Smooth muscle cell (in vitro differentiated cells): Measurements from ENCODE around the gene DGKE. TPM values are rescaled to one million over a fixed set of nuclear protein-coding genes. Genes with fewer than 3 reads are reported as not detected.

Experiments
- DNase-seq: peaks from one replicate; lab custom pipeline; 2025; ENCODE audit not compliant: unreplicated experiment; lab: John Stamatoyannopoulos, UW
- H2AFZ ChIP-seq: fragments of 200-600 bp; sonication (generic); 2 replicates; pipeline ENCODE4 v1.6.0; 2016; ENCODE audit warnings: antibody characterized with exemption, low read depth, mild to moderate bottlenecking
- H3F3A ChIP-seq: fragments of 200-600 bp; sonication (generic); 2 replicates; pipeline ENCODE4 v1.6.0; 2017; ENCODE audit warnings: antibody characterized with exemption, low read depth
- H3K27ac ChIP-seq: fragments of 200-600 bp; sonication (generic); 2 replicates; pipeline ENCODE4 v1.5.1; 2016; ENCODE audit warnings: low read depth, mild to moderate bottlenecking
- H3K27me3 ChIP-seq: fragments of 200-600 bp; sonication (generic); 2 replicates; pipeline ENCODE4 v1.6.1; 2016; ENCODE audit warnings: low read depth, mild to moderate bottlenecking
- H3K36me3 ChIP-seq: fragments of 200-600 bp; sonication (generic); 2 replicates; pipeline ENCODE4 v1.5.1; 2016; ENCODE audit warnings: low read depth
- H3K4me1 ChIP-seq: fragments of 200-600 bp; sonication (generic); 2 replicates; pipeline ENCODE4 v1.5.1; 2016; ENCODE audit warnings: low read depth
- H3K4me2 ChIP-seq: fragments of 200-600 bp; sonication (generic); 2 replicates; pipeline ENCODE4 v1.6.0; 2016; ENCODE audit warnings: mild to moderate bottlenecking
- H3K4me3 ChIP-seq: fragments of 200-600 bp; sonication (generic); 2 replicates; pipeline ENCODE4 v1.5.1; 2016; ENCODE audit warnings: mild to moderate bottlenecking
- H3K79me2 ChIP-seq: fragments of 200-600 bp; sonication (generic); 2 replicates; pipeline ENCODE4 v1.6.0; 2016; ENCODE audit warnings: low read depth, mild to moderate bottlenecking
- H3K9ac ChIP-seq: fragments of 200-600 bp; sonication (generic); 2 replicates; pipeline ENCODE4 v1.6.0; 2016; ENCODE audit warnings: low read depth
- H3K9me3 ChIP-seq: fragments of 200-600 bp; sonication (generic); replicated peaks from 2 replicates; pipeline ENCODE4 v1.5.1; 2016; ENCODE audit warnings: low read depth
- H4K20me1 ChIP-seq: fragments of 200-600 bp; sonication (generic); 2 replicates; pipeline ENCODE4 v1.6.0; 2016; ENCODE audit warnings: low read depth
- CTCF ChIP-seq: fragments of 200-600 bp; sonication (generic); IDR thresholded peaks from 2 replicates; pipeline ENCODE4 v1.5.1; 2017; ENCODE audit warnings: borderline replicate concordance, mild to moderate bottlenecking, antibody characterized with exemption; ENCODE audit not compliant: insufficient read depth, poor library complexity, severe bottlenecking
- WGBS: methylation state at CpG from one replicate; pipeline ENCODE4 v1.1.7; 2016; ENCODE audit warnings: low lambda C conversion rate; 5-methylcytosine and 5-hydroxymethylcytosine counted together
- polyA plus RNA-seq: library from polyadenylated mRNA; unstranded; fragments of >200 nt; fragmentation: Nextera tagmentation; extraction: Ambion mirVana; gene quantifications from 2 replicates; pipeline ENCODE4 v1.2.1, GENCODE V29; 2016
- total RNA-seq: library from RNA; depleted of rRNA; stranded (reverse); fragments of >200 nt; gene quantifications from 2 replicates; pipeline ENCODE4 v1.2.3, GENCODE V29; 2014

Gene DGKE
- total and polyA plus RNA-seq, 2 experiments from 2014 or later, result 1.2 to 5.9 TPM

GRCh38 chr17:56801459-56802178 lies 32.3 kb upstream of the DGKE start:
- Histone ChIP-seq H3K27me3 (no peaks in the 10 kb centered on the region), H3K4me3 (no peak overlapping the region), H3F3A (no peaks in the 10 kb centered on the region), H3K9me3 (no peaks in the 10 kb centered on the region), H3K27ac (no peak overlapping the region), H3K4me2 (no peak overlapping the region), H3K9ac (no peak overlapping the region), H2AFZ (no peak overlapping the region), H3K79me2 (no peaks in the 10 kb centered on the region), H3K36me3 (no peaks in the 10 kb centered on the region), H4K20me1 (no peaks in the 10 kb centered on the region), H3K4me1 (no peaks in the 10 kb centered on the region)
- 89% methylated on average over 4 of the region's 4 CpGs for WGBS
- DNase-seq, result no peak
- TF ChIP-seq CTCF, result no peak

DNA sequence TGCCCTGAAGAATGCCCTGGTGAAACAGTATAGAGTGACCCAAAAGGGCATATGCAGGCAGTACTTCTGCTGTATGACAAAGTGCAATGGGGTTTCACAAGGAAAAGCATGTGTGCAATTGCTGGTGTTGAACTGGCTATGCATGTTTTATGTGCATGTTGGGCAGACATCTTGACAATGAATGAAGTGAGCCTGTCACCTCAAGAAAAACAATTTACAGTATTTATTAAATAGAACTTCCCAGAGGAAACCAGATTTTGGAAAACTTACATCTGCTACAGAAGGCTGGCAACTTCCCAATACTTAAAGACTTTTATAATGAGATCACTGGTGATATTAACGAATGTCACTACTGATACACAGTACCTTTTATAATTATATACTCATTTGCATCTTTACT lies 30.9 kb upstream of the DGKE start:
- no peak overlapping the region for H3K9ac ChIP-seq

DNA sequence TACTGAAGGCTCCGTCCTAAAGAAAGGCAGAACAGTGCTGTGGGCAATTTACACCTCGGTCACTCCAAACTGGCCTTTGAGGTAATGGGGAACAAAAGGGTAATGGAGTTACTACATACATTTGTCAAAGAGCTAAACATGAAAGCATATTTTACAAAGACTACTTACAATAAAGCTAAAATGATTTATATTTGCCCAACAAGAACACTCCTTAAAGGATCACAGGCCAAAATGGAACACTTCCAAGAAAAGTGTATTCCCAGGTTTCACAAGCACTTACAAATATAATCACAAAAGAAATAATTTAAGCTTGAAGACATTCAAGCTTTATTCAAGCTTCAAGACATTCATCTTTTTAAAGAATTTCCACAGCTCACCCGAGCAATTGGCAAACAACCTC lies 29.5 kb upstream of the DGKE start:
- Histone ChIP-seq H3K4me3 (no peak overlapping the region), H3K27ac (no peak overlapping the region), H3K4me1 (no peaks in the 10 kb centered on the region), H3K9ac (no peak overlapping the region), H3K27me3 (no peaks in the 10 kb centered on the region), H3K36me3 (no peaks in the 10 kb centered on the region), H3K79me2 (no peaks in the 10 kb centered on the region), H3K9me3 (no peaks in the 10 kb centered on the region), H3F3A (no peaks in the 10 kb centered on the region), H4K20me1 (no peaks in the 10 kb centered on the region), H3K4me2 (no peak overlapping the region), H2AFZ (no peak overlapping the region)
- WGBS, result 94% methylated on average over 3 of the region's 3 CpGs
- no peak for TF ChIP-seq CTCF
- no peak for DNase-seq

More for the DNA sequence above, 30.9 kb upstream of the DGKE start:
- 97% methylated on average over 1 of the region's 1 CpG for WGBS
- Histone ChIP-seq H3K4me3 (no peak overlapping the region), H2AFZ (no peak overlapping the region), H3K4me1 (no peaks in the 10 kb centered on the region), H3K9me3 (no peaks in the 10 kb centered on the region), H3K4me2 (no peak overlapping the region), H3K36me3 (no peaks in the 10 kb centered on the region), H3K27me3 (no peaks in the 10 kb centered on the region), H3F3A (no peaks in the 10 kb centered on the region), H3K79me2 (no peaks in the 10 kb centered on the region), H4K20me1 (no peaks in the 10 kb centered on the region), H3K27ac (no peak overlapping the region)
- DNase-seq, result no peak
- TF ChIP-seq CTCF, result no peak

DNA sequence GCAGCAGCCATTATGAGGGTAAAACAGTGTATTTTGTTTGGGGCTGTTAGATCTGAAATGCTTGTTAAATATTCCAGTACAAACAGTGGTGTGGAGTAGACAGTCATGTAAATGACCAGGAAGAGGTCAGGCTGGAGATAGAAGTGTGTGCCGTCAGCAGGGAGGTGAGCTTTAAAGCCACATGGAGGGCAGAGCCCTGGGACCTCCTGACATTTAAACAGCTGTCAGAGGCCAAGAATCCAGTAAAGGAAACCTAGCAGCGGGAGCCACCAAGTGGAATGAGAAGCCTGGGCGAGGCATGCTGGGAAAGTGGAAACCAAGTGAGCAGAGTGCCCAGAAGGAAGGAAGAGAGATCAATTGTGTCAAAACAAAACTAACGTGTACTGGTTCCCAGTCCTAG lies 27.0 kb upstream of the DGKE start:
- Histone ChIP-seq H2AFZ (no peak overlapping the region), H3K4me3 (no peak overlapping the region), H3F3A (no peaks in the 10 kb centered on the region), H3K27ac (no peak overlapping the region), H3K27me3 (no peaks in the 10 kb centered on the region), H3K36me3 (no peaks in the 10 kb centered on the region), H4K20me1 (no peaks in the 10 kb centered on the region), H3K9ac (no peak overlapping the region), H3K4me2 (no peak overlapping the region), H3K9me3 (no peaks in the 10 kb centered on the region), H3K79me2 (no peaks in the 10 kb centered on the region), H3K4me1 (no peaks in the 10 kb centered on the region)
- whole genome bisulfite sequencing, result 83% methylated on average over 4 of the region's 4 CpGs
- no peak for DNase-seq
- no peak for TF ChIP-seq CTCF
